H1 (cell line): ENCODE measurements around the gene SLC44A1. TPM values are rescaled to one million over a fixed set of nuclear protein-coding genes. Genes with fewer than 3 reads are reported as not detected.

ENCODE experiments used
- EZH2 ChIP-seq: fragments of 200-600 bp; sonication (generic); IDR thresholded peaks from 2 replicates; pipeline ENCODE4 v1.7.1; 2012; ENCODE audit warnings: low read depth, mild to moderate bottlenecking, moderate library complexity, low read length, inconsistent platforms; ENCODE audit not compliant: severe bottlenecking
- FOSL1 ChIP-seq: IDR thresholded peaks from 2 replicates; pipeline ENCODE4 v1.6.1; 2011; ENCODE audit warnings: mild to moderate bottlenecking, low read depth, low read length, moderate library complexity; ENCODE audit not compliant: insufficient read depth
- polyA plus RNA-seq, 7 experiments: library from polyadenylated mRNA; depleted of rRNA in 3 of 7; stranded (reverse) in 5 of 7; unstranded in 2 of 7; fragments of >200 nt in 5 of 7; fragments of 200-250 nt in 2 of 7; gene quantifications; 1 replicate in 5 of 7; 2 replicates in 1 of 7; 4 replicates in 1 of 7; pipeline versions ENCODE4 v1.2.1 to v1.2.3, GENCODE V29; 2011 to 2013; ENCODE audit warnings: missing spikeins in 2 of 7, mixed read lengths in 2 of 7
- total RNA-seq: library from RNA; stranded (reverse); fragmentation: NEBNext Ultra II Directional; extraction: Animal tissue kit (Norgen Biotek cat#: 25700); gene quantifications from 2 replicates; pipeline ENCODE4 v1.2.1, GENCODE V29; 2021

Gene SLC44A1
- total and polyA plus RNA-seq, 2 of the 8 experiments (the other 6 are each of a cell fraction or from before 2014, with no cell fraction given), result 30.5 to 71.2 TPM

- TF ChIP-seq FOSL1, result no peak
- no peak for TF ChIP-seq EZH2
Observed at GRCh38 chr9:105329719-105330062, 85.2 kb downstream of the SLC44A1 start (continued).
